ENCODE results near the gene ATPAF1. TPM values are rescaled to one million over a fixed set of nuclear protein-coding genes. Genes with fewer than 3 reads are reported as not detected.
A peak's percentile ranks its signal among the peaks of the same experiment; 100 is the strongest.

Gene ATPAF1
- total RNA-seq, 1 donor: 53.6 TPM

DNA sequence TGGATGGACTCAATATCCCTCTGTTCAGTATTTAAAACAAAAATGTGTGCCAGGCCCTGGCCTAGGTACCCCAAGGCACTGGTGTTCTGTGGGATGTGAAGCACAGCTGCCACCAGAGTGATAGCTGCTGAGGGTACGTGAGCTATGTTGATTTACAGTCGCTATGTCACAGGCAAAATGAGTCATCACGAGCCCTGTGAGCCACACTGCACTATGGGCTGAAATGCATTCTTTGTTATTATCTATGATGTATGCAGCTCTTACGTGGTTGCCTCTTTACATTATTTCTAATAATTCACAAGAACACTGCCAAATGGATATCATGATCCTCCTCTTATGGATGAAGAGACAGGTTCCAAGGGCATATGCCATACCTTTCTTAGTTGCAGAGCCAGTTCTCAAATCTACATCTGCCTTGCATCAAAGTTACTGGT is 5.6 kb upstream of the ATPAF1 start:
- no peaks in the 10 kb centered on the region for H3K79me2 ChIP-seq (ENCODE audit: insufficient read depth, low read length)
- no peaks in the 10 kb centered on the region for H3K4me1 ChIP-seq (ENCODE audit: insufficient read depth, low read length)
- H2AFZ ChIP-seq (ENCODE audit: low read length): no peak overlapping the region
- H3K36me3 ChIP-seq (ENCODE audit: insufficient read depth, low read length): peaks cover 31% of the 10 kb centered on the region
- H3K4me2 ChIP-seq (ENCODE audit: insufficient read depth, low read length): no peak overlapping the region
- H3K27me3 ChIP-seq (ENCODE audit: insufficient read depth, low read length): no peaks in the 10 kb centered on the region
- H3K4me3 ChIP-seq (ENCODE audit: insufficient read depth, low read length): no peak overlapping the region
- peak; percentile 74 for DNase-seq (ENCODE audit: insufficient read length, low spot score, missing footprints)
- TF ChIP-seq, protein P1, sequence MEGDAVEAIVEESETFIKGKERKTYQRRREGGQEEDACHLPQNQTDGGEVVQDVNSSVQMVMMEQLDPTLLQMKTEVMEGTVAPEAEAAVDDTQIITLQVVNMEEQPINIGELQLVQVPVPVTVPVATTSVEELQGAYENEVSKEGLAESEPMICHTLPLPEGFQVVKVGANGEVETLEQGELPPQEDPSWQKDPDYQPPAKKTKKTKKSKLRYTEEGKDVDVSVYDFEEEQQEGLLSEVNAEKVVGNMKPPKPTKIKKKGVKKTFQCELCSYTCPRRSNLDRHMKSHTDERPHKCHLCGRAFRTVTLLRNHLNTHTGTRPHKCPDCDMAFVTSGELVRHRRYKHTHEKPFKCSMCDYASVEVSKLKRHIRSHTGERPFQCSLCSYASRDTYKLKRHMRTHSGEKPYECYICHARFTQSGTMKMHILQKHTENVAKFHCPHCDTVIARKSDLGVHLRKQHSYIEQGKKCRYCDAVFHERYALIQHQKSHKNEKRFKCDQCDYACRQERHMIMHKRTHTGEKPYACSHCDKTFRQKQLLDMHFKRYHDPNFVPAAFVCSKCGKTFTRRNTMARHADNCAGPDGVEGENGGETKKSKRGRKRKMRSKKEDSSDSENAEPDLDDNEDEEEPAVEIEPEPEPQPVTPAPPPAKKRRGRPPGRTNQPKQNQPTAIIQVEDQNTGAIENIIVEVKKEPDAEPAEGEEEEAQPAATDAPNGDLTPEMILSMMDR (IDR thresholded peaks at IDR 0.05; ENCODE audit: extremely low read depth, low read depth, low read length): no peak
- H3K9me3 ChIP-seq (ENCODE audit: low read depth, low read length): no peaks in the 10 kb centered on the region
- no peak overlapping the region for H3K27ac ChIP-seq (ENCODE audit: low read depth, low read length)
- no peaks in the 10 kb centered on the region for H4K20me1 ChIP-seq (ENCODE audit: insufficient read depth, low read length)

GRCh38 chr1:46672696-46673095 is 4.5 kb upstream of the ATPAF1 start:
- Histone ChIP-seq H3K27me3 (ENCODE audit: insufficient read depth, low read length) (no peaks in the 10 kb centered on the region), H3K4me2 (ENCODE audit: insufficient read depth, low read length) (no peak overlapping the region), H3K79me2 (ENCODE audit: insufficient read depth, low read length) (peaks cover 1% of the 10 kb centered on the region)

GRCh38 chr1:46671554-46671953 is 3.4 kb upstream of the ATPAF1 start, which contains the start of gene TEX38:
TSS of gene TEX38 (plus strand) at chr1:46671854. CDS start at chr1:46671935, 81 bp downstream.
- Histone ChIP-seq H4K20me1 (ENCODE audit: insufficient read depth, low read length) (peaks cover 8% of the 10 kb centered on the region), H3K27me3 (ENCODE audit: insufficient read depth, low read length) (no peaks in the 10 kb centered on the region), H3K4me3 (ENCODE audit: insufficient read depth, low read length) (no peak within 1 kb of the TSS), H3K79me2 (ENCODE audit: insufficient read depth, low read length) (peaks cover 12% of the 10 kb centered on the region), H3K27ac (ENCODE audit: low read depth, low read length) (no peak within 1 kb of the TSS), H3K9me3 (ENCODE audit: low read depth, low read length) (no peaks in the 10 kb centered on the region), H3K4me1 (ENCODE audit: insufficient read depth, low read length) (peaks cover 10% of the 10 kb centered on the region), H3K36me3 (ENCODE audit: insufficient read depth, low read length) (peaks cover 14% of the 10 kb centered on the region), H2AFZ (ENCODE audit: low read length) (no peak within 1 kb of the TSS), H3K4me2 (ENCODE audit: insufficient read depth, low read length) (no peak within 1 kb of the TSS)
- TF ChIP-seq, protein P1 (IDR thresholded peaks at IDR 0.05; ENCODE audit: extremely low read depth, low read depth, low read length): no peak
- DNase-seq (ENCODE audit: insufficient read length, low spot score, missing footprints): no peak

More at GRCh38 chr1:46672696-46673095, 4.5 kb upstream of the ATPAF1 start:
- DNase-seq (ENCODE audit: insufficient read length, low spot score, missing footprints): no peak
- Histone ChIP-seq H3K9me3 (ENCODE audit: low read depth, low read length) (no peaks in the 10 kb centered on the region), H3K4me1 (ENCODE audit: insufficient read depth, low read length) (no peaks in the 10 kb centered on the region), H3K27ac (ENCODE audit: low read depth, low read length) (no peak overlapping the region), H3K4me3 (ENCODE audit: insufficient read depth, low read length) (no peak overlapping the region), H4K20me1 (ENCODE audit: insufficient read depth, low read length) (no peaks in the 10 kb centered on the region), H2AFZ (ENCODE audit: low read length) (no peak overlapping the region), H3K36me3 (ENCODE audit: insufficient read depth, low read length) (peaks cover 23% of the 10 kb centered on the region)
- TF ChIP-seq, protein P1 (IDR thresholded peaks at IDR 0.05; ENCODE audit: extremely low read depth, low read depth, low read length): no peak

- TF ChIP-seq, protein P1 (IDR thresholded peaks at IDR 0.05; ENCODE audit: extremely low read depth, low read depth, low read length): no peak
- Histone ChIP-seq H3K27ac (ENCODE audit: low read depth, low read length) (no peak overlapping the region), H3K36me3 (ENCODE audit: insufficient read depth, low read length) (peaks cover 4% of the 10 kb centered on the region), H3K4me3 (ENCODE audit: insufficient read depth, low read length) (no peak overlapping the region), H3K79me2 (ENCODE audit: insufficient read depth, low read length) (peaks cover 19% of the 10 kb centered on the region), H3K9me3 (ENCODE audit: low read depth, low read length) (no peaks in the 10 kb centered on the region), H2AFZ (ENCODE audit: low read length) (no peak overlapping the region), H4K20me1 (ENCODE audit: insufficient read depth, low read length) (peaks cover 8% of the 10 kb centered on the region), H3K4me1 (ENCODE audit: insufficient read depth, low read length) (peaks cover 10% of the 10 kb centered on the region), H3K27me3 (ENCODE audit: insufficient read depth, low read length) (no peaks in the 10 kb centered on the region), H3K4me2 (ENCODE audit: insufficient read depth, low read length) (no peak overlapping the region)
- DNase-seq (ENCODE audit: insufficient read length, low spot score, missing footprints): no peak
These were observed 2.0 kb upstream of the ATPAF1 start for GRCh38 chr1:46670134-46670533.
